Nephron progenitor cell (in vitro differentiated cells): ENCODE data around the gene DHFR2.
A peak's percentile ranks its signal among the peaks of the same experiment; 100 is the strongest.

Source experiments
- DNase-seq: peaks from one replicate; pipeline ENCODE4 v3.0.0; 2021
- H3K27ac Mint-ChIP-seq: 2 replicates; pipeline ENCODE4 v1.8.0; 2021; ENCODE audit warnings: mild to moderate bottlenecking, moderate library complexity, mixed read lengths
- H3K27me3 Mint-ChIP-seq: 2 replicates; pipeline ENCODE4 v1.8.0; 2021; ENCODE audit warnings: mild to moderate bottlenecking, low read depth, mixed read lengths; ENCODE audit not compliant: poor library complexity
- H3K36me3 Mint-ChIP-seq: 2 replicates; pipeline ENCODE4 v1.8.0; 2021; ENCODE audit warnings: low read depth, mixed read lengths
- H3K4me1 Mint-ChIP-seq: 2 replicates; pipeline ENCODE4 v1.8.0; 2021; ENCODE audit warnings: mixed read lengths
- H3K4me3 Mint-ChIP-seq: 2 replicates; pipeline ENCODE4 v1.8.0; 2021; ENCODE audit warnings: mild to moderate bottlenecking, moderate library complexity, mixed read lengths
- H3K9me3 Mint-ChIP-seq: 2 replicates; pipeline ENCODE4 v1.8.0; 2021; ENCODE audit warnings: mild to moderate bottlenecking, moderate library complexity, mixed read lengths
- CTCF ChIP-seq: fragments of 200-600 bp; sonication (generic); IDR thresholded peaks from 2 replicates; pipeline ENCODE4 v1.5.0; 2021; ENCODE audit warnings: antibody characterized with exemption

Gene DHFR2

GRCh38 chr3:94043285-94043684 is 19.4 kb downstream of the DHFR2 start:
- Mint-ChIP-seq H3K36me3 (peaks cover 71% of the 10 kb centered on the region), H3K4me1 (peaks cover 10% of the 10 kb centered on the region), H3K9me3 (peaks cover 36% of the 10 kb centered on the region), H3K4me3 (no peak overlapping the region), H3K27ac (no peak overlapping the region), H3K27me3 (peaks cover 4% of the 10 kb centered on the region)
- DNase-seq = no peak
- TF ChIP-seq CTCF = no peak

GRCh38 chr3:94036909-94037507 is 25.7 kb downstream of the DHFR2 start:
- Mint-ChIP-seq H3K4me3 (no peak overlapping the region), H3K4me1 (no peaks in the 10 kb centered on the region), H3K27me3 (no peaks in the 10 kb centered on the region), H3K9me3 (no peaks in the 10 kb centered on the region), H3K36me3 (peaks cover 44% of the 10 kb centered on the region), H3K27ac (no peak overlapping the region)
- DNase-seq = no peak
- TF ChIP-seq CTCF = peak; percentile 35

- no peaks in the 10 kb centered on the region for H3K4me1 Mint-ChIP-seq
- no peak for DNase-seq
- H3K27me3 Mint-ChIP-seq = no peaks in the 10 kb centered on the region
- no peaks in the 10 kb centered on the region for H3K9me3 Mint-ChIP-seq
- H3K36me3 Mint-ChIP-seq = peaks cover 19% of the 10 kb centered on the region
- no peak within 1 kb of the TSS for H3K27ac Mint-ChIP-seq
- no peak for TF ChIP-seq CTCF
- no peak within 1 kb of the TSS for H3K4me3 Mint-ChIP-seq
These were observed 34.5 kb downstream of the DHFR2 start, which contains the start of gene STX19 for GRCh38 chr3:94028093-94028837. TSS of gene STX19 (minus strand) at chr3:94028597. CDS start at chr3:94015269, 13,328 bp downstream.

- Mint-ChIP-seq H3K27me3 (no peaks in the 10 kb centered on the region), H3K9me3 (no peaks in the 10 kb centered on the region), H3K36me3 (peaks cover 12% of the 10 kb centered on the region), H3K27ac (no peak overlapping the region), H3K4me1 (no peaks in the 10 kb centered on the region), H3K4me3 (no peak overlapping the region)
- TF ChIP-seq CTCF = no peak
- no peak for DNase-seq
These were observed 36.1 kb downstream of the DHFR2 start for GRCh38 chr3:94026623-94027022.

GRCh38 chr3:94024385-94024784 is 38.3 kb downstream of the DHFR2 start:
- Mint-ChIP-seq H3K4me1 (peaks cover 5% of the 10 kb centered on the region), H3K9me3 (no peaks in the 10 kb centered on the region), H3K27me3 (no peaks in the 10 kb centered on the region), H3K36me3 (peaks cover 9% of the 10 kb centered on the region), H3K27ac (no peak overlapping the region), H3K4me3 (no peak overlapping the region)
- DNase-seq = no peak
- TF ChIP-seq CTCF = no peak

- peaks cover 9% of the 10 kb centered on the region for H3K4me1 Mint-ChIP-seq
- no peak for TF ChIP-seq CTCF
- H3K27ac Mint-ChIP-seq = no peak overlapping the region
- no peaks in the 10 kb centered on the region for H3K9me3 Mint-ChIP-seq
- no peaks in the 10 kb centered on the region for H3K27me3 Mint-ChIP-seq
- H3K36me3 Mint-ChIP-seq = peaks cover 11% of the 10 kb centered on the region
- no peak overlapping the region for H3K4me3 Mint-ChIP-seq
- DNase-seq = no peak
These were observed 42.4 kb downstream of the DHFR2 start for GRCh38 chr3:94020293-94020692.
